Erythroblast (primary cell): ENCODE data around the gene KAT6B.

Experiments
- DNase-seq, 2 experiments: peaks; one replicate each; lab custom pipeline; 2025; lab: John Stamatoyannopoulos, UW
- GATA1 ChIP-seq: IDR thresholded peaks from 2 replicates; pipeline ENCODE4 v1.6.1; 2011; ENCODE audit warnings: low read depth, mild to moderate bottlenecking, control low read depth, low read length, moderate library complexity
- POLR2A ChIP-seq: IDR thresholded peaks from 2 replicates; pipeline ENCODE4 v1.6.1; 2011; ENCODE audit warnings: mild to moderate bottlenecking, low read length

KAT6B gene

GRCh38 chr10:75018686-75019307 lies 192.4 kb downstream of the KAT6B start:
- TF ChIP-seq GATA1 (no peak), POLR2A (no peak)
- no peak for DNase-seq

GRCh38 chr10:75019370-75019769 lies 193.0 kb downstream of the KAT6B start:
- peak; percentile 18 to 26 for DNase-seq
- TF ChIP-seq GATA1 (no peak), POLR2A (no peak)

- TF ChIP-seq GATA1 (no peak), POLR2A (no peak)
- no peak for DNase-seq
These were observed 193.8 kb downstream of the KAT6B start for GRCh38 chr10:75020168-75020567.

DNA sequence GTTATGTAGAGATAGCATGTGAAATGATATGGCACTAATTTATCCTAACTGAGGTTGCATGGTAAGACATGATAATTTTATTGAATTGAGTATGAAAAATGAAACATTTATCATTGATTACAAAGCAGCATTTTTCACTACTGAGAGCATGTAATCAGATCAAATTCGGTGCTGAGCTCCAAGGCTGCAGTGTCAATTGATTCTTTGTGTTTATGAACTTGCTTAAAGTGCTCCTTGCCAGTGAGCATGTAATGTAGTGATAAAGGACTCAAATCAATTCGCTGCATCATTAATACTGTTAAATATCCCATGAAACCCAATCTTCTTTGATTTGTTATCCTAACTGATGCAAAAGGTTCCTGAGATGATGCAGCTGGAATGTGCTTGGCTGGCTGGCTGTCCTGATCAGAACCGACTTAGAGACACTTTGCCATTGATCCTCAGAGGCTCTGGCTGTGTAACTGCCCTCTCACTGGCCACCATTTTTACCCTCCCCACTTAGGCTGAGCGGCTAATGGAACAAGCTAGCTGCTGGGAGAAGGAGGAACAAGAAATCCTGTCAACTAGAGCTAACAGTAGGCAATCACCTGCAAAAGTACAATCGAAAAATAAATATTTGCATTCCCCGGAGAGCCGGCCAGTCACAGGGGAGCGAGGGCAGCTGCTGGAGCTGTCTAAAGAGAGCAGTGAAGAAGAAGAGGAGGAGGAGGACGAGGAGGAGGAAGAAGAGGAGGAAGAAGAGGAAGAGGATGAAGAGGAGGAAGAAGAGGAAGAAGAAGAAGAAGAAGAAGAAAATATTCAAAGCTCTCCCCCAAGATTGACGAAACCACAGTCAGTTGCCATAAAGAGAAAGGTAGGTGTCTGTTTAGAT lies 195.2 kb downstream of the KAT6B start:
- TF ChIP-seq POLR2A: no peak
- TF ChIP-seq GATA1: no peak
- no peak for DNase-seq

DNA sequence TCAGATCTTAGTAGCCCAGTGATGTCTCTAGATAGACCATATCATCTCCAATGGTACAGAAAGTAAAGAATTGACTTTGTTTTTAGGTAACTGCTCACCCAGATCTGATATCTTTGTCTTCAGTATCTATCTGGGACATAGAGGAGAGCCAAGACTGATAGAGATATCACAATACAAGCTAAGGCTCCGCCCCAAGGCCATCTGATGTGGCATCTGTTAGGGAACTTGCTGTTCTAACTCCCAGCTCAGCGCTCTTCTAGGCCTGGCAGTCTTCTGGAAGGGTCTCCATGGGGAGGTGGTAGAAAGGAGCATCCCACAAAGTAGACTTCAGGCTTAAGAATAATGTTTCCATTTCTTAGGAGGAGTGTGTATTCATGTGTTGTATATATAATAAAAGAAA lies 196.7 kb downstream of the KAT6B start:
- no peak for TF ChIP-seq GATA1
- TF ChIP-seq POLR2A: no peak
- DNase-seq: peak; percentile 4 to 59

- TF ChIP-seq POLR2A (no peak), GATA1 (no peak)
- DNase-seq: no peak
These were observed 198.6 kb downstream of the KAT6B start for GRCh38 chr10:75024971-75025523.

- no peak for DNase-seq
- TF ChIP-seq GATA1: no peak
These were observed 201.6 kb downstream of the KAT6B start for GRCh38 chr10:75028049-75028448.

GRCh38 chr10:75028748-75029147 lies 202.3 kb downstream of the KAT6B start:
- TF ChIP-seq GATA1 (no peak), POLR2A (no peak)
- no peak for DNase-seq

GRCh38 chr10:75029420-75029819 lies 203.0 kb downstream of the KAT6B start:
- no peak for DNase-seq
- TF ChIP-seq GATA1 (no peak), POLR2A (no peak)

- no peak for DNase-seq
- TF ChIP-seq POLR2A: no peak
- no peak for TF ChIP-seq GATA1
These were observed 203.5 kb downstream of the KAT6B start for GRCh38 chr10:75029857-75030256.

GRCh38 chr10:75030371-75030770 lies 204.0 kb downstream of the KAT6B start:
- DNase-seq: no peak
- TF ChIP-seq GATA1 (no peak), POLR2A (no peak)

DNA sequence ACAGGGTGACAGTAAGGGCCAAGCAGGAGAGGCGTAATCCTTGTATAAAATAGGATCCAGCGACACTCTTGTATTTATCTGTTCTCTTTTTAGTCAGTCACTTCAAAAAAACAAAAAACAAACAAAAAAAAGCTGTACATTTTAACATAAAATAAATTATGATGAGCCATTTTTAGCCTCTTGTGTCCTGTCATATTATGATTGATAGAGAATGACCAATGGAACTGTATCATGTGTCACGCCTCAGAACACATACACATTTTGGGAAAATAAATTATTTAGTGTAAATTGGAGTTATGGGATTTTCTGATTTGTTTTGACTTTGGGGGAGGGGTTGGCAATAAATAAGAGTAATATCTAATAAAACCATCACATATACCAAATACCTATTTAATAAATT lies 205.7 kb downstream of the KAT6B start:
- DNase-seq: no peak
- TF ChIP-seq POLR2A: no peak
- no peak for TF ChIP-seq GATA1

DNA sequence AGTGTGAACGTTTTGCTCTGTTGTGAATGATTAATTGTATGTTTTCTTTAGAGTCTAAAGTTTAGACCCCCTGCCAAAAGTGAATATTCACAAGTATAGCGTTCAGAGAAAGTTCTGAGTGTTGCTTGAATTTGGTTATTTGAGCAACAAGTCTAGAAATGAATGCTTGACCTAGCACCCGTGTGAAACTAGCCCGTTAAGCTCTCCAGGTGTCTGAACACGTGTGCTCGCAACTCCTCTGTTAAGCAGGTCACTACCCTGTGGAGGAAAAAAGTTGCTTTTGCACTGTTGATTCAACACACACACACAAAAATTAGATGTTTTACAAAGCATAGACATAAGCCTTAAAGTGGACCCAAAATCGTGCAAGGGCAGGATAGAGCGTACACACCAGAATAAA lies 206.4 kb downstream of the KAT6B start:
- no peak for TF ChIP-seq POLR2A
- TF ChIP-seq GATA1: no peak
- no peak for DNase-seq

DNA sequence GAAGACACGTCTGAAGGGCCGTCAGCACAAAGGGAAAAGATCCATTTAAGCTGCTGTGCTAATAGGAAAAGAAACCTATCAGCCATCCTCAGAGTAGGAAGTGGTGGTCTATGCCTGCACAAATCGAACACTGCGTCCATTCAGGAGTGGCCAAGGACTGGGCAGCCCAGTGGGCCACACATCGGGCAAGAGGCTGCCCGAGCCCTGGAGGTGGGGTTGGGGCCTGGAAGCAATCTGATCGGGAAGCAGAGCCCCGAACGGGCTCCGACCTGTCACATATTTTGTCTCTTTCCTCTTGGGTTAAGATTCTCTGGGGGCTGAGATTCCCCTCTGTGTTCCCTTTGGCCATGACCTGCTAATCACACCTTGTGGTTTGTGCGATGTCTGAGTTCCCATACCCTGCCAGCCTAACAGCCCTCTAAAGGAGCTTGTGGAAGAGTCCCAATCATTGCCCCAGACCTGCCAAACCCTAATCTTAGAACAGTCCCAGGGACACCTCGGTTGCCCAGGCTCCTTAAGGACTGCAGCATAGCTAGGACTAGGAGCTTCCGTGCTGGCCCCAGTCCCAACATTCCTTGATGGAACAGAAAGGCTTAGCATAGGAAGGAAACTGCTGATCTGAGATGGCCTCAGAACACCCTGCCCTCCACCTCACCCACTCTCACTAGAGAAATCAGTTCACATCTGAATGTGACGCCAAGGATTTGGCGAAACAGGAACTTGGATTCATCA lies 207.2 kb downstream of the KAT6B start:
- no peak for DNase-seq
- no peak for TF ChIP-seq GATA1
